Keratinocyte (primary cell): ENCODE results near the gene AP5Z1. TPM values are rescaled to one million over a fixed set of nuclear protein-coding genes. Genes with fewer than 3 reads are reported as not detected.

ENCODE experiments used
- DNase-seq: peaks from one replicate; pipeline ENCODE4 v3.0.0-alpha.2; 2011; ENCODE audit warnings: low read depth, missing footprints, low spot score
- FAIRE-seq: peaks from 2 replicates; lab custom pipeline; 2011; peaks lifted over from hg19 to GRCh38; lab: Jason Lieb, UNC
- H2AFZ ChIP-seq: 2 replicates; pipeline ENCODE4 v1.6.0; 2012; ENCODE audit warnings: low read length, control low read depth, inconsistent platforms; ENCODE audit not compliant: control insufficient read depth
- H3K27ac ChIP-seq: 2 replicates; pipeline ENCODE4 v1.5.1; 2011; ENCODE audit warnings: low read length; ENCODE audit not compliant: control insufficient read depth, insufficient read depth
- H3K27me3 ChIP-seq: 3 replicates; pipeline ENCODE4 v1.6.0; 2011; ENCODE audit warnings: low read length; ENCODE audit not compliant: control insufficient read depth, insufficient read depth; ENCODE audit errors: extremely low read depth
- H3K36me3 ChIP-seq, 2 experiments: 2 replicates in 1 of 2; 3 replicates in 1 of 2; pipeline ENCODE4 v1.5.1; 2011; ENCODE audit warnings: low read length in 2 of 2, mild to moderate bottlenecking in 1 of 2; ENCODE audit not compliant: control insufficient read depth in 2 of 2, insufficient read depth in 2 of 2; ENCODE audit errors: extremely low read depth in 1 of 2
- H3K4me1 ChIP-seq: 3 replicates; pipeline ENCODE4 v1.5.1; 2011; ENCODE audit warnings: low read length; ENCODE audit not compliant: control insufficient read depth, insufficient read depth; ENCODE audit errors: extremely low read depth
- H3K4me2 ChIP-seq: 3 replicates; pipeline ENCODE4 v1.6.0; 2011; ENCODE audit warnings: low read depth, low read length; ENCODE audit not compliant: control insufficient read depth, insufficient read depth; ENCODE audit errors: extremely low read depth
- H3K4me3 ChIP-seq, 3 experiments: fragments of 200-600 bp in 1 of 3; sonication (generic) in 1 of 3; 2 replicates in 2 of 3; 3 replicates in 1 of 3; pipeline ENCODE4 v1.5.1; 2011 to 2016; ENCODE audit warnings: low read length in 3 of 3, mild to moderate bottlenecking in 3 of 3, control low read depth in 2 of 3, inconsistent platforms in 1 of 3, low read depth in 1 of 3, mixed read lengths in 1 of 3, mixed run types in 1 of 3, moderate library complexity in 1 of 3; ENCODE audit not compliant: control insufficient read depth in 2 of 3, insufficient read depth in 2 of 3; ENCODE audit errors: extremely low read depth in 1 of 3
- H3K79me2 ChIP-seq: 2 replicates; pipeline ENCODE4 v1.6.0; 2012; ENCODE audit warnings: low read length; ENCODE audit not compliant: control insufficient read depth, insufficient read depth
- H3K9ac ChIP-seq: 3 replicates; pipeline ENCODE4 v1.6.0; 2011; ENCODE audit warnings: low read length; ENCODE audit not compliant: control insufficient read depth, insufficient read depth; ENCODE audit errors: extremely low read depth
- H3K9me1 ChIP-seq: 3 replicates; pipeline ENCODE4 v1.6.0; 2011; ENCODE audit warnings: low read length; ENCODE audit not compliant: control insufficient read depth, insufficient read depth; ENCODE audit errors: extremely low read depth
- H3K9me3 ChIP-seq: 2 replicates; pipeline ENCODE4 v1.5.1; 2012; ENCODE audit warnings: low read depth, low read length; ENCODE audit not compliant: control insufficient read depth
- H4K20me1 ChIP-seq: 3 replicates; pipeline ENCODE4 v1.6.0; 2011; ENCODE audit warnings: low read length; ENCODE audit not compliant: control insufficient read depth, insufficient read depth; ENCODE audit errors: extremely low read depth
- EZH2 ChIP-seq: IDR thresholded peaks from one replicate; pipeline ENCODE4 v1.6.1; 2012; ENCODE audit warnings: inconsistent platforms, mild to moderate bottlenecking, low read length, moderate library complexity
- dilution Hi-C: fragments of 300-500 bp; cut with MboI; formaldehyde crosslinking; loops from one replicate; pipeline ENCODE4 v1.7.0; 2020; ENCODE audit warnings: low sequenced_read_pairs; ENCODE audit not compliant: extremely low pct_ligation_motif_present
- polyA plus RNA-seq, 5 experiments: library from polyadenylated mRNA; depleted of rRNA in 3 of 5; stranded (reverse) in 3 of 5; stranded (forward) in 1 of 5; unstranded in 1 of 5; fragments of >200 nt; gene quantifications; 1 replicate in 1 of 5; 2 replicates in 3 of 5; 3 replicates in 1 of 5; pipeline versions ENCODE4 v1.2.1 to v1.2.3, GENCODE V29; 2011 to 2012; ENCODE audit warnings: missing spikeins in 2 of 5, low read depth in 1 of 5, low replicate concordance in 1 of 5
- TF ChIP-seq, protein P1 (sequence below), 3 experiments: IDR thresholded peaks in 1 of 3; conservative IDR thresholded peaks in 1 of 3; optimal IDR thresholded peaks in 1 of 3; 2 replicates in 2 of 3; 3 replicates in 1 of 3; pipeline versions ENCODE3 to v1.5.1; 2011; ENCODE audit warnings: low read length in 3 of 3, mild to moderate bottlenecking in 3 of 3, moderate library complexity in 2 of 3, control low read depth in 1 of 3, inconsistent platforms in 1 of 3; ENCODE audit not compliant: insufficient read depth in 2 of 3; ENCODE audit errors: extremely low read depth in 1 of 3

AP5Z1 gene
- polyA plus RNA-seq, 1 donor (not counting 4 experiments of a cell fraction or from before 2014, with no cell fraction given): 12.6 TPM

DNA sequence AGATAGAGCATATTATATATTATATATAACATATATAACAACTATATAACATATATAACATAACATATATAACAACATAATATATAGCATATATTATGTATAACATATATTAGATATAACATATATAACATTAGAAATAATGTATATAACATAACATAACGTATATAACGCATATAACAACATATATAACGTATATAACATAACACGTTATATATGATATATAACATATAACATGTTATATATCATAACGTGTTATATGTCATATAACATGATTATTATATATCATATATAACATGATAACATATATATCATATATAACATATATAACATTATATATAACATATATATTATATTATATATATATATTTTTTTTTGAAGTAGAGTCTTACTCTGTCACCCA, 3.7 kb downstream of the AP5Z1 start:
- TF ChIP-seq EZH2: no peak
- TF ChIP-seq, protein P1, sequence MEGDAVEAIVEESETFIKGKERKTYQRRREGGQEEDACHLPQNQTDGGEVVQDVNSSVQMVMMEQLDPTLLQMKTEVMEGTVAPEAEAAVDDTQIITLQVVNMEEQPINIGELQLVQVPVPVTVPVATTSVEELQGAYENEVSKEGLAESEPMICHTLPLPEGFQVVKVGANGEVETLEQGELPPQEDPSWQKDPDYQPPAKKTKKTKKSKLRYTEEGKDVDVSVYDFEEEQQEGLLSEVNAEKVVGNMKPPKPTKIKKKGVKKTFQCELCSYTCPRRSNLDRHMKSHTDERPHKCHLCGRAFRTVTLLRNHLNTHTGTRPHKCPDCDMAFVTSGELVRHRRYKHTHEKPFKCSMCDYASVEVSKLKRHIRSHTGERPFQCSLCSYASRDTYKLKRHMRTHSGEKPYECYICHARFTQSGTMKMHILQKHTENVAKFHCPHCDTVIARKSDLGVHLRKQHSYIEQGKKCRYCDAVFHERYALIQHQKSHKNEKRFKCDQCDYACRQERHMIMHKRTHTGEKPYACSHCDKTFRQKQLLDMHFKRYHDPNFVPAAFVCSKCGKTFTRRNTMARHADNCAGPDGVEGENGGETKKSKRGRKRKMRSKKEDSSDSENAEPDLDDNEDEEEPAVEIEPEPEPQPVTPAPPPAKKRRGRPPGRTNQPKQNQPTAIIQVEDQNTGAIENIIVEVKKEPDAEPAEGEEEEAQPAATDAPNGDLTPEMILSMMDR (optimal IDR thresholded peaks at IDR 0.05 in 1 of 3, IDR thresholded peaks at IDR 0.05 in 1 of 3, conservative IDR thresholded peaks at IDR 0.05 in 1 of 3; ENCODE audit: extremely low read depth in 1 of 3, insufficient read depth in 2 of 3, low read length in 3 of 3): no peak
- Histone ChIP-seq H2AFZ (no peak overlapping the region), H4K20me1 (no peaks in the 10 kb centered on the region), H3K9ac (no peak overlapping the region), H3K9me1 (no peaks in the 10 kb centered on the region), H3K79me2 (peaks cover 35% of the 10 kb centered on the region), H3K4me3 (no peak overlapping the region), H3K9me3 (no peaks in the 10 kb centered on the region), H3K4me1 (peaks cover 11% of the 10 kb centered on the region), H3K4me2 (no peak overlapping the region), H3K27me3 (no peaks in the 10 kb centered on the region), H3K27ac (no peak overlapping the region), H3K36me3 (peaks cover 15 to 20% of the 10 kb centered on the region in 2 experiments)
- dilution Hi-C loops: no loop called here
- FAIRE-seq (no peak), DNase-seq (no peak)

DNA sequence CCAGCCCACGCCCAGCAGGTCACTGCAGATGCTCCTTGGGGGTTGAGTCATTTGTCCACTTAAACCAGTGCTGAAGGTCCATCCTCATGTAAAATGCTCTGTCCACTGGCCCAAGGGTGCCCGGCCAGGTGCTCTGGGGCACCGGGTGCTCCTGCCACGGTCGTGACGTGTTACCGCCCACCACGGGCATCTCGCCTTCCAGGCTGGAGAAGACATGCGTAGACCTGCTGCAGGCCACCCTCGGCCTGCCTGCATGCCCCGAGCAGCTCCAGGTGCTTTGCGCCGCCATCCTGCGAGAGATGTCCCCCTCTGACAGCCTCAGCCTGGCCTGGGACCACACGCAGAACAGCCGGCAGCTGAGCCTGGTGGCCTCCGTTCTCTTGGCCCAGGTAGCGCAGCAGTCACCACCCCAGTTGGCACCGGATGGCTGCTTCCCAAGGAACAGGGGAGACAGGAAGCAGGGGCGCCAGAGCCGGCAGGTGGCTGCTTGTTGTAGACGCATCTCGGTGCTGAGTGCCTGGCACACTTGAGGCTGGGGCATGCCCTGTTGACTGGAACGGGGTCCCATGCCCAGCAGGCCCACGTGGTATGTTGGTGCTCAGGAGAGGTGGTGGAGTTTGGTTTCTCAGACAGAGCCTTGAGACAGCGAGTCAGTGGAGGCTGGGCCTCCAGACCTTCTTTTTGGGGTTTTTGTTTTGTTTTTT, 6.1 kb downstream of the AP5Z1 start:
- dilution Hi-C loops: no loop called here
- H3K9me3 ChIP-seq: no peaks in the 10 kb centered on the region
- H3K27ac ChIP-seq: no peak overlapping the region
- no peak overlapping the region for H3K9ac ChIP-seq
- peaks cover 25% of the 10 kb centered on the region for H3K79me2 ChIP-seq
- no peak overlapping the region for H3K4me3 ChIP-seq
- FAIRE-seq (no peak), DNase-seq (no peak)
- H3K36me3 ChIP-seq: peaks cover 20 to 37% of the 10 kb centered on the region in 2 experiments
- H4K20me1 ChIP-seq: no peaks in the 10 kb centered on the region
- H3K9me1 ChIP-seq: no peaks in the 10 kb centered on the region
- peaks cover 5% of the 10 kb centered on the region for H3K4me1 ChIP-seq
- no peak overlapping the region for H2AFZ ChIP-seq
- no peak overlapping the region for H3K4me2 ChIP-seq
- no peak for TF ChIP-seq EZH2
- TF ChIP-seq, protein P1 (optimal IDR thresholded peaks at IDR 0.05 in 1 of 3, IDR thresholded peaks at IDR 0.05 in 1 of 3, conservative IDR thresholded peaks at IDR 0.05 in 1 of 3; ENCODE audit: extremely low read depth in 1 of 3, insufficient read depth in 2 of 3, low read length in 3 of 3): no peak
- H3K27me3 ChIP-seq: no peaks in the 10 kb centered on the region
